ENCODE results near the gene PARK7.

The PARK7 gene

DNA sequence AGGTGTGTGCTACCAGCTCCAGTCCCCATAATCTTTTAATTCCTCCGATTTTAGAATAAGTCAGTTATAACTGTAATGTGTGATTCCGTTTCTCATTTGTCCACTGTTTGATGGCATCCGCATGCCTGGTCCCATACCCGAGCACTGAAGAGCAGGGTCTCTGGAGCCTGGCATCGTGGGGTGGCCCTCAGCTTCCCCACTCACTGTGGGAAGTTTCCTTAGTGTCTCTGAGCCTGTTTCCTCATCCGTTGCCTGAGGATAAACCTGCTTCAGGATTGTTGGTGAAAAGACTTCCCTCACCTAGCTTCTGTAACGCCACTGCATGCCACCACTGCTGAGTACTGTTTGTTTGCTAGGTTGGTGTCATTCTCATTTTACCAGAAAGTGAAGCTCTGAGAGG lies 19.5 kb downstream of the PARK7 start:
- no peak for DNase-seq (ENCODE audit: low read depth in 2 of 2, low spot score in 1 of 2)

DNA sequence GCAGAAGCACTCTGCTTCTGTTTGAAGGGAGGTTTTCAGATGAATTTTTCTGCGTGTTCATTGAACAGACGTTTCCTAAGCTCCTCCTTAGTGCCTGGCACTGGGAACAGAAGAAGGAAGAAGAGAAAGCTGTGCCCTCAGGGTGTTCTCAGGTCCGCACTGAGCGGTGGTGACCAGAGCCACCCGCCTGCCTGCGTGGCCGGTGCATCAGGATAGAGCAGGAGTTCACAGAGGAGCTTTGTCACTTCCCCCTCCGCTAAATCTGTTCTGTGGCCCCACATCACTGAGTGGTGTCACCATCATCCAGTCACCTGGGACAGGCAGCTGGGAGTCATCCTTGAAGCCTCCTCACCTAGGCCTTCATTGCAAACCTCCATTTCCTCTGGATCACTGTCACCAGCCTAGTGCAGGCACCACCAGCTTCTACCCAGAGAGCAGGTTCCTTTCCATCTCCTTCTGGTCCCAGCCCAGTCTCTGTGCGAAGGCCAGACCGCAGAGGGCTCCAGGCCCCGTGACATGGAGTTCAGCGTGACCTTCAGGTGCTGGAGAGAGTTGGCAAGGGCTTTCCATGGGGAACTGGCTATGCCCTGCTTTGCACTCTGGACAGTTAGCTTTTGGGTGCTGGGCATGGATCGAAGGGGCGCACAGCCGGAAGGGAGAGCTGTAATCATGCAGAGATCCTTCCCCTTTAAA lies 21.7 kb downstream of the PARK7 start:
- DNase-seq (ENCODE audit: low read depth in 2 of 2, low spot score in 1 of 2), result no peak

- DNase-seq (ENCODE audit: low read depth in 2 of 2, low spot score in 1 of 2), result no peak
Observed at GRCh38 chr1:7984811-7985210, 23.3 kb downstream of the PARK7 start.

- DNase-seq (ENCODE audit: low read depth in 2 of 2, low spot score in 1 of 2), result no peak
Observed at GRCh38 chr1:7985851-7986612, 24.5 kb downstream of the PARK7 start.

GRCh38 chr1:7987528-7987927 lies 26.0 kb downstream of the PARK7 start:
- no peak for DNase-seq (ENCODE audit: low read depth in 2 of 2, low spot score in 1 of 2)

DNA sequence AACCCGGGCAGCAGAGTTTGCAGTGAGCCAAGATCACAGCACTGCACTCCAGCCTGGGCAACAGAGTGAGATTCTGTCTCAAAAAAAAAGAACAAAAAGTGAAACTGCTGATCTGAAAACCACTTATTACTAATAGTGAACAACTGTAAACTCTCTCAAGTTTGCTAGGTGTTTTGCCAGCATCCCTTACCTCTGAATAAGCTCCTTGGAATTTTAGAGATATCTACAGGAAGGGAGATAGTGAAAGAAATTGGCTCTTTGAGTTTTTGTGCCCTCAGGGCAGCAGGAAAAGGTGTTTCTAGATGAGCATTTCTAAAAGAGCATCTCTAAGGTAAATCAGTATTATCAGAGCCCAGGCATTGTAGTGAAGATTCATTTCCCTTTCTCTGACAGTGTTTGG lies 27.1 kb downstream of the PARK7 start:
- DNase-seq (ENCODE audit: low read depth in 2 of 2, low spot score in 1 of 2), result no peak

DNA sequence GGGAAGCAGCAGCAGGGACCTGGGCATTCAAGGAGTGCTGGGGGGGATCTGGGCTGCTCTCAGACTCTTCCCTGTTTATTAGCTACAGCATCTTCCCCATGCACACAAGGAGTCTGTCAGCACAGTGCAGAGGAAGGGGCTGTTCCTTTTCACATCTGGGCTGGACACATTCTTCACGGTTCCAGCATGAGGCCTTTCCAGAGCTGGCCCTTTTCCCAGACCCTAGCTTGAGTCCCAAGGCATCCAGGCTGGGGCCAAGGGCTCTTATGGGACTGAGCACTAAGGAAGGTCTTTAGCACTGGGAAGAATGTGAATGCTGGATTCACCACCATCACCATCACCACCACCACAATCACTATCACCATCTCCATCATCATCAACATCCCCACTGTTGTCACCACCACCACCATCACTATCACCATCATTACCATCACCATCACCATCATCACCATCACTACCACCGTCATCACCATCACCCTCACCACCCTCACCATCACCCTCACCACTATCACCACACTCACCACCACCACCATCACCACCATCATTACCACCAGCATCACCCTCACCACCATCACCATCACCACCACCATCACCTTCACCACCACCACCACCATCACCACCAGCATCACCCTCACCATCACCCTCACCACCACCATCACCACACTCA lies 28.4 kb downstream of the PARK7 start:
- no peak for DNase-seq (ENCODE audit: low read depth in 2 of 2, low spot score in 1 of 2)

GRCh38 chr1:7991504-7992440 lies 30.3 kb downstream of the PARK7 start:
- no peak for DNase-seq (ENCODE audit: low read depth in 2 of 2, low spot score in 1 of 2)

- DNase-seq (ENCODE audit: low read depth in 2 of 2, low spot score in 1 of 2), result no peak
Observed at GRCh38 chr1:7992885-7993284, 31.4 kb downstream of the PARK7 start.

DNA sequence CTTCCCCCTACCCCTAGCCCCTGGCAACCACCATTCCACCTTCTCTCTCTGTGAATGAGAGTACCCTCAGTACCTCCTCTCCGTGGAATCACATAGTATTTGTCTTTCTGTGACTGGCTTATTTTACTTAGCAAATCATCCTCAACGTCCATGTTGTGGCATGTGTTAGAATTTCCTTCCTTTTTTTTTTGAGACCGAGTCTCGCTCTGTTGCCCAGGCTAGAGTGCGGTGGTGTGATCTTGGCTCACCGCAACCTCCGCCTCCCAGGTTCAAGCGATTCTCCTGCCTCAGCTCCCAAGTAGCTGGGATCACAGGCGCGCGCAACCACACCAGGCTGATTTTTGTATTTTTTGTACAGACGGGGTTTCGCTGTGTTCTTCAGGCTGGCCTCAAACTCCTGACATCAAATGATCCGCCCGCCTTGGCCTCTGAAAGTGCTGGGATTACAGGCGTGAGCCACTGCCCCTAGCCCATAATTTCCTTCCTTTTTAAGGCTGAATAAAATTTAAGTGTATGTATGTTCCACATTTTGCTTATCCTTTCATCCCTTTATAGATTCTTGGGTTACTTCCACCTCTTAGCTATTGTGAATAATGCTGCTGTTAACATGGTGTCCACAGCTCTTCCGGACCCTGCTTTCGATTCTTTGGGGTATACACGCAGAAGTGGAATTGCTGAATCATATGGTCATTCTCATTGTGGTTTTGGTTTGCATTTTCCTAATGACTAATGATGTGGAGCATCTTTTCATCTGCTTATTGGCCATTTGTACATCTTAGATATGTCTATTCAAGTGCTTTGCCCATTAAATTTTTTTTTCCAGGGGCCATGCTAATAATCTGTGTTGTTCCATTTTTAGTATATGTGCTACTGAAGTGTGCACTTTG lies 32.3 kb downstream of the PARK7 start:
- DNase-seq (ENCODE audit: low read depth in 2 of 2, low spot score in 1 of 2), result no peak

GRCh38 chr1:7994827-7995226 lies 33.3 kb downstream of the PARK7 start:
- no peak for DNase-seq (ENCODE audit: low read depth in 2 of 2, low spot score in 1 of 2)

- no peak for DNase-seq (ENCODE audit: low read depth in 2 of 2, low spot score in 1 of 2)
Observed at GRCh38 chr1:7995437-7995836, 33.9 kb downstream of the PARK7 start.

GRCh38 chr1:8002329-8002910 lies 40.9 kb downstream of the PARK7 start:
- no peak for DNase-seq (ENCODE audit: low read depth in 2 of 2, low spot score in 1 of 2)

- no peak for DNase-seq (ENCODE audit: low read depth in 2 of 2, low spot score in 1 of 2)
Observed at GRCh38 chr1:8002921-8003320, 41.4 kb downstream of the PARK7 start.

DNA sequence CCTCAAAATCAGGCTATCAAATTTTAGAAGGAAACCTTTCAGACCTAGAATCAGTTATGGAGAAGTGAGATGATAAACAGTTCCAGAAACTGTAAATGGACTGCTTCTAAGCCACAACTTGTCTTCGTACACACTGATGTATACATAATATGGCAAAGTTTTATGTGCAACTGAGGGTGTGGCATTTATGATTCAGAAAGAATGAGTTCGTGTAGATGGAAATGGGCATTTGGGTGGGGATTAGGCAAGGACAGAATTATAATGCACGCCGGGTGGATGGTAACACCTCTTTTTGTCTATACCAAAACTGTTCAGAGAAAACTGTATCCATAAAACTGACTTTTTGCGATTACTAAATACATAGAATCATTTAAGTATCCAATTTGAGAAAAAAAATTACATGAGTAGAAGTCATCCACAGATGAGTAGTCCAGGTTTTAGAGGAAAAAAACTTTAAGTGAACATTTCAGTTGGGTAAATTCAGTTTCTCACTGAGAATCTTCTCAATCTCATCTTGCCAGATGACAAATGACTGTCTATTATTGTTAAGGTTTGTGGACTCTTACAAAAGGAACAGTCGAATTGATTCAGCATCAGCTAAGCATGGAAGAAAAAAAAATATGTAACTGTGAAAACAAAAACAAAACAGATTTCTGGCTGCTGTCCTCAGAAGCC lies 42.1 kb downstream of the PARK7 start:
- DNase-seq (ENCODE audit: low read depth in 2 of 2, low spot score in 1 of 2), result no peak

DNA sequence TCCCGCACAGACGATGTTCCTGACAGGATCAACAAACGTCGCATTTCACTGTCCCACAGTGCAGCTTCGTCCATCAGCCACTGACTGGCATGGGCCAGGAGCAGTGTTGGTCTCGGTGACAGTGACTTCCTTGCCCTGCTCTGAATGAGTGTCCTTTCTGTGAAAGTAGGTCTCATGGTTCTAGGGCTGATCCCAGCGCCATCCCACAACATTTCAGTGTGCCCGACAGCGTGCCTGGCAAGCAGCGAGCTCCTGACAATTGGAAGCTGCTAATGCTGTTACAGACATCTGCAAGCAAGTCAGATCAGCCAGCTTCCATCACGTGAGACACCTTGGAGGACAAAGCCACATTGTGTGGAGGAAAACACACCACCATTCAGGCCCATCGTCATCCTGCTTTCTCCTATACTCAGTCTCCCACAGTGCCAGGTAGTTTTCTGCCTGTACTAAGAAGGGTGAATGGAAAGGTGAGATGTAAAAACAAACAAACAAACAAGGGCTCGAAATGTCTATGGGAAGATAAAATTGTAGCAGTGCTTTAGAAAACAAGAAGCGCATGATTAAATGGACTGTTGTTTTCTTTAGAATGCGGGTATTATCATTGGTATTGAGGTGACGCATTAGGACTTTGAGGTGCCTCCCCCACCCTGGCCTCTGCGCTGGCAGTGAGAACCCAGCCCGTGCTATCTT lies 42.7 kb downstream of the PARK7 start:
- no peak for DNase-seq (ENCODE audit: low read depth in 2 of 2, low spot score in 1 of 2)

DNA sequence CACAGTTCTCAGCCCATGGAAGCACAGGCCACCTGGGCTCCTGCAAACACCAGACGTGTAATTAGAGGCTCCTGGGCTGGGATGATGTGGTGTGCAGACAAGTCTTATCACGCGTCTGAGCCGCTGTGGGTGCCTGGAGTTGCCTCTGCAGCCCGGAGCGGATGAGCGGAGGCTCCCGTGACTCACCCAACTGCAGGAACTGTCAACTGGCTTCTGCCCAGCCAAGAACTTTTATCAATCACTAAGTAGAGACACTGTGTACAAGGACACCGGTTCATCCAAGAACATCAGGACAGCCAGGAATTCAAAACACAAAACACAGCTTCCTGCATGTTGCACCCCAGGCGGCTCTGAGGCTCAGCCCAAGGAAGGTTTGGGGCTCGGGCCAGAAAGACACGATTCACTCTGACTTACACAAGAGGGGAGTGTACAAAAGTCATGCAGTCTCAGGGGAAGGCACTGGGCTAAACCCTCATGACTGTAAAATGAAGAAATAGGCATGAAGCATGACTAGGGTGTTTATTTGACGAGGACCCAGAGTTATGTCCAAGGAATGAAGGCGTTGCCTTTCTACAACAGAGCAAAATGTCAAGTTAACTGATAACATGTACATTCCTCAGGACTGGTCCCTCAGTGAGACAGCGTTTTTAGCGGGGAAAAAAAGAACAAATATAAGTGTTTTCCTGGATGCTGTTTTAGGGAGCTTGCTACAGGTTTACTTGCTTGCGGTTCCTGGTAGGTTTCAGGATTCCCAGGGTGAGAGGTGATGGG lies 43.5 kb downstream of the PARK7 start:
- DNase-seq (ENCODE audit: low read depth in 2 of 2, low spot score in 1 of 2), result no peak

Data from stimulated activated CD8-positive, alpha-beta memory T cell treated with anti-CD3 and anti-CD28 coated beads, Interleukin-4, amount 100 ng/mL, for 4 hours (primary cell).